T-helper 17 cell (primary cell): ENCODE data around the gene DCDC2B. TPM values are rescaled to one million over a fixed set of nuclear protein-coding genes. Genes with fewer than 3 reads are reported as not detected.

Experiments used
- total RNA-seq, 4 donors: library from RNA in 2 of 4; stranded (reverse) in 2 of 4; gene quantifications; one replicate each; pipeline ENCODE4 v1.2.3 and lab custom pipeline; 2022 to 2026

DCDC2B gene
- total RNA-seq, 2 donors from 2014 or later = not detected

Other genes with a start within 250 kb of the DCDC2B start
- 10 to 100 TPM; 92.5 to 94.9 TPM for gene KHDRBS1, start 195.2 kb upstream of the DCDC2B start, total RNA-seq
- gene TMEM39B, start 136.2 kb upstream of the DCDC2B start, total RNA-seq = 10 to 100 TPM; 15.8 to 16.7 TPM
- 10 to 100 TPM; 39.8 to 57.6 TPM for gene KPNA6, start 101.0 kb upstream of the DCDC2B start, total RNA-seq
- gene TXLNA, start 29.4 kb upstream of the DCDC2B start, total RNA-seq = 10 to 100 TPM; 22.9 to 24.6 TPM
- gene CCDC28B, start 8.5 kb upstream of the DCDC2B start, total RNA-seq = 1 to 10 TPM; 4.7 to 4.9 TPM
- 1 to 10 TPM; 3.2 to 4.1 TPM for gene IQCC, start 3.4 kb upstream of the DCDC2B start, total RNA-seq
- gene TMEM234, start 13.3 kb downstream of the DCDC2B start, total RNA-seq = 10 to 100 TPM; 13.1 to 18.8 TPM
- 100 to 1,000 TPM; 116 to 132 TPM for gene EIF3I, start 13.3 kb downstream of the DCDC2B start, total RNA-seq
- gene FAM167B, start 38.1 kb downstream of the DCDC2B start, total RNA-seq = under 1 TPM; 0.60 to 0.72 TPM
- gene LCK, start 42.2 kb downstream of the DCDC2B start, total RNA-seq = 100 to 1,000 TPM; 267 to 268 TPM
- gene HDAC1, start 83.0 kb downstream of the DCDC2B start, total RNA-seq = 10 to 100 TPM; 81.6 to 86.2 TPM
- gene MARCKSL1, start 127.1 kb downstream of the DCDC2B start, total RNA-seq = 10 to 100 TPM; 18.4 to 24.4 TPM
- gene FAM229A, start 153.4 kb downstream of the DCDC2B start, total RNA-seq = 10 to 100 TPM; 30.1 to 32.9 TPM
- 1 to 10 TPM in 1 of 2 donors, not detected in 1; 1.2 TPM for gene TSSK3, start 153.4 kb downstream of the DCDC2B start, total RNA-seq
- 100 to 1,000 TPM; 177 to 181 TPM for gene BSDC1, start 185.4 kb downstream of the DCDC2B start, total RNA-seq